Amygdala (tissue), 56 donors: Measurements from ENCODE around the gene HACE1.
A peak's percentile ranks its signal among the peaks of the same experiment; 100 is the strongest.
"Not testable (repeated sequence)": the region's sequence is repeated elsewhere in the genome, so short reads cannot be mapped to it uniquely, and the experiment has no call there.

Experiments used
- DNase-seq, 56 donors: peaks; one replicate each; lab custom pipeline; 2025; lab: John Stamatoyannopoulos, UW

The HACE1 gene, protein sequence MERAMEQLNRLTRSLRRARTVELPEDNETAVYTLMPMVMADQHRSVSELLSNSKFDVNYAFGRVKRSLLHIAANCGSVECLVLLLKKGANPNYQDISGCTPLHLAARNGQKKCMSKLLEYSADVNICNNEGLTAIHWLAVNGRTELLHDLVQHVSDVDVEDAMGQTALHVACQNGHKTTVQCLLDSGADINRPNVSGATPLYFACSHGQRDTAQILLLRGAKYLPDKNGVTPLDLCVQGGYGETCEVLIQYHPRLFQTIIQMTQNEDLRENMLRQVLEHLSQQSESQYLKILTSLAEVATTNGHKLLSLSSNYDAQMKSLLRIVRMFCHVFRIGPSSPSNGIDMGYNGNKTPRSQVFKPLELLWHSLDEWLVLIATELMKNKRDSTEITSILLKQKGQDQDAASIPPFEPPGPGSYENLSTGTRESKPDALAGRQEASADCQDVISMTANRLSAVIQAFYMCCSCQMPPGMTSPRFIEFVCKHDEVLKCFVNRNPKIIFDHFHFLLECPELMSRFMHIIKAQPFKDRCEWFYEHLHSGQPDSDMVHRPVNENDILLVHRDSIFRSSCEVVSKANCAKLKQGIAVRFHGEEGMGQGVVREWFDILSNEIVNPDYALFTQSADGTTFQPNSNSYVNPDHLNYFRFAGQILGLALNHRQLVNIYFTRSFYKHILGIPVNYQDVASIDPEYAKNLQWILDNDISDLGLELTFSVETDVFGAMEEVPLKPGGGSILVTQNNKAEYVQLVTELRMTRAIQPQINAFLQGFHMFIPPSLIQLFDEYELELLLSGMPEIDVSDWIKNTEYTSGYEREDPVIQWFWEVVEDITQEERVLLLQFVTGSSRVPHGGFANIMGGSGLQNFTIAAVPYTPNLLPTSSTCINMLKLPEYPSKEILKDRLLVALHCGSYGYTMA

DNA sequence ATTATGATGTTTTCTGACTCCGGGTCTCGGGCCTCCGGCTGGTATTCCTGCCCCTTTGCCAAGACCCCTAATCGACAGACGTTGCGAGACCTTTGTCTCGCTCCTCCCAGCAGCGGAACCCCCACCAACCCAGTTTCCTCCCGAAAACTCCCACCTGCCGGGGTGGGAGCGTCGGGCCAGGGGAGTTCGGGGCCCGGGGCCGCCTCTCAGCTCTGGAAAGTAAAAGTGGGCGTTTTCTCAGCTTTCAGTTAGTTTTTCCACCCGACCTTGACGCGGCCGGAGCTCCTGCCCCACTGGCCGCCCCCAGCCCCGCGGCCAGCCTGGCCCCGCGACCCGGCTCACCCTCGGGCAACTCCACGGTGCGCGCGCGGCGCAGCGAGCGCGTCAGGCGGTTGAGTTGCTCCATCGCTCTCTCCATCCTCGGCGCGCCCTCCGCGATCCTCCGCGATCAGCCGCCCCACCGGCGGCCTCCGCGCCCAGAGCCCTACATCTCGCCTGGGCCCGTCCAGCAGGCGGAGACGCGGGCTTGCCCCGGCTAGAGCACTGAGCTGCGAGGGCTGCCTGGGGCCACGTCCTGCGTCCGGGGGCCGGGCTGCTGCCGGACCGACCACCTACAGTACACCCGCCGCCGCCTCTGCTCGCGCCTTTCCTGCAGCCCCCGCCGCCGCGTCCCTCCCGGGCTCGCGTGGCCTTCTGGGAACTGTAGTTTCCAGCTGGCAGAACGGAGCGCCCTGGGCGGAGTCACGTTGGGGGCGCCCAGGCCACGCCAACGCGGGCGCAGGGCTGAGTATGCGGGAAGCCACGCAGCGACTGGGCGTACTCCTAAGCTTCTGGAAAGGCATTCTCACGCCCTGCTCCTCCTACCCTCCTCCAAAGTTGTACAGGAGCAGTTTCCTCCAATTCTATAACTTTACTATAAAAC is at the start of gene HACE1:
HACE1 (minus strand) TSS at position 695 of the 922 bp plus-strand sequence; CDS start at position 418, 277 bp downstream.
- DNase-seq = peak; percentile 39 to 92 (median 82)

DNA sequence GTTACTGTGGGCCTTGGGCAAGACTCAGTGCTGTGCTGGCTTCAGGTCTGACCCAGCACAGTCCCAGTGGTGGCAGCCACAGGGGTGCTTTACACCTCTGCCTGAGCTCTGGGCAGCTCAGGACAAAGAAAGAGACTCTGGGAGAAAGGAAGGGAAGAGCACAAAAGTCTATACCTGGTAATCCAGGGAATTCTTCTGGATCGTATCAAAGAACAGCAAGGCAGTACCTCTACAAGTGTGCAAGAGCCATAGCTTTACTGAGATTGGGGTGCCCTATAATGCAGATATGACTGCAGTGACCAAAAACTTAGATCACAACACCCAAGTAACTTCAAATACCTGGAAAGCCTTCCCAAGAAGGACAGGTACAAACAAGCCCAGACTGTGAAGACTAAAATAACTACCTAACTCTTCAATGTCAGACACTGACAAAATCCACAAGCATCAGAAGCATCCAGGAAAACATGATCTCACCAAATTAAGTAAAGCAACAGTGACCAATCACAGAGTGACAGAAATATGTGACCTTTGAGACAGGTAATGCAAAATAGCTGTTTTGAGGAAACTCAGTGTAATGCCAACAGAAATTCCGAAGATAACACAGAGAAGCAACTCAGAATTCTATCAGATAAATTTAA is 49.3 kb upstream of the HACE1 start:
- DNase-seq = no peak

DNA sequence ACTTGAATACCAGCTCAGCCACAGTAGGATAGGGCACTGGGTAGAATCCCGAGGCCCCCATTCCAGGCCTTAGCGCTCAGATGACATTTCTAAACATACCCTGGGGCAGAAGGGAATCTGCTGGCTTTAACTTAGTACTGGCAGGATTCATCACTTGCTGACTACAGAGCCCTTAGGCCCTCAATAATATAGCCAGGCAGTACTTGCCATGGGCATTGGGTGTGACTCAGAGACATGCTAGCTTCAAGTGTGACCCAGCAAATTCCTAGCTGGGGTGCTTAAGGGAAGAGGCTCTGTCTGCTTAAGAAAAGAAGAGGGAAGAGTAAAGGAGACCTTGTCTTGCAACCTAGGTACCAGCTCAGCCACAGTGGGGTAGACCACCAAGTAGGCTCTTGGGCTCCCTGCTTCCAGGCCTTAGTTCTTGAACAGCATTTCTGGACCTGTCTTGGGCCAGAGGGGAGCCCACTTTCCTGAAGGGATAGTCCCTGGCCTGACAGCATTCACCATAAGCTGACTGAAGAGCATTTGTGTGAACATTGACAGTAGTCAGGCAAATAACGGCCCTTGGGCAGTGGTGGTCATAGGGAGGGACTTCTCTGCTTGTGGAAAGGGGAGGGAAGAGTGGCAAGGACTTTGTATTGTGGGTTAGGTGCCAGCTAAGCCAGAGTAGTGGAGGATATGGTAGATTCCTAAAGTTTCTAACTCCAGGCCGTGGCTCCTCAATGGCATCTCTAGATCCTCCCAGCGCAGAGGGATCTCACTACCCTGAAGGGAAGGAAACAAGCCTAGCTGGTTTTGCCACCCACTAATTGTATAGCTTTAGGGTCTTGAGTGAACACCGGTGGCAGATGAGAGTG is 48.5 kb upstream of the HACE1 start:
- no peak for DNase-seq

DNA sequence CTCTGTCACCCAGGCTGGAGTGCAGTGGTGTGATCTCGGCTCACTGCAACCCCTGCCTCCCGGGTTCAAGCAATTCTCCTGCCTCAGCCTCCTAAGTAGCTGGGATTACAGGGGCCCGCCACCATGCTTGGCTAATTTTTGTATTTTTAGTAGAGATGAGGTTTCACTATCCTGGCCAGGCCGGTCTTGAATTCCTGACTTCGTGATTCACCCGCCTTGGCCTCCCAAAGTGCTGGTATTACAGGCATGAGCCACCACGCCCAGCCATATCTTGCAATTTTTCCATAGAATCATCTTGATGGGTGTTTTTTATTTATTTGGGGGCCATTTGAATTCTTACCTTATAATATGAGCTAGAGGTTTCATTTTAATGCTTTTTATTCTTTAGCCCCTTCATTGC is 39.2 kb upstream of the HACE1 start:
- DNase-seq = not testable (repeated sequence)

DNA sequence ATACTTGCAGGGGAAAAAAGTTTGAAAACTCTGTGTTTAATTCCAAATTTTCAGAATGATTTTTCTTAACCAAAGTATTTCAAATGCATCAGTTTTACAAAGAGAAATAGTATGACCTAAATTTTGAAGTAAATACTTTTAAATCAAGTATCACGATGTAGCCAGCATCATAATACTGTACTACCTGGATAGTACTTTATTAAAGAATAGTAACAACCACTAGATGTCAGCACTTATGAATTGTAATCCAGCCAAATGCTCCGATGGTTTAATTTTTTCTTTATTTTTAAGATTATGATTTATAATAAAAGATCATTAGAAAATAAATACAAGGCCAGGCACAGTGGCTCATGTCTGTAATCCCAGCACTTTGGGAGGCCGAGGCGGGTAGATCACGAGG is 37.2 kb upstream of the HACE1 start:
- DNase-seq = no peak

DNA sequence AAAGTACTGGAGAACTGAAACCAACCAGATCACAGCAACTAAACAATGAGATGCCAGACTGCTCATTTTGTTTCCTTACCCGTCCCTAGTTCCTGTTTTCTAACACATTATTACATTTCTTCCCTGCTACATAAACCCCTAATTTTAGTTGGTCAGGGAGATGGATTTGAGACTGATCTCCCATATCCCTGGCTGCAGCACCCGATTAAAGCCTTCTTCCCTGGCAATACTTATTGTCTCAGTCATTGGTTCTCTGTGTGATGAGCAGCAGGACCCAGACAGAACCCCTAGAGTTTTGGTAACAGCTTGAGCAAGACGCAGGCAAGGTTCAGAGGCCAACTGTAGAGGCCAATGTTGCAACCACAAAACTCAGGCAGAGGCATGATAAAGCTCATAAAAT is 28.3 kb upstream of the HACE1 start:
- no peak for DNase-seq

DNA sequence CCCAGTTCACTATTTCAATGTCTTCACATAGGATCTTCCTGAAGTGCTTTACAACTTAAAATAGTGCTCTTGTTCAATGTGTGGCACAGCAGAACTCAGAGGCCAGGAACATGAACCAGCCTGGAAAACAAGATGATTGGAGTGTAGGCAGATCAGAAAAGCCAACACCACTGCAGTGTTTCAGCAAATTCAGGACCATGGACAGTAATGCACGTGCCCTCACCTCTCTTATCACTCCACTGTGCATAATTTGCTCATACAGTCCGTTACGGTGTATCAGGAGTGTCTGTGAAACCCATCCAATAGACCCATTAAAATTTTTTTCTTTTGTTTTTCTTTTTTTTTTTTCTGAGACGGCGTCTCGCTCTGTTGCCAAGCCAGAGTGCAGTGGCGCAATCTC is 27.6 kb upstream of the HACE1 start:
- DNase-seq = no peak

DNA sequence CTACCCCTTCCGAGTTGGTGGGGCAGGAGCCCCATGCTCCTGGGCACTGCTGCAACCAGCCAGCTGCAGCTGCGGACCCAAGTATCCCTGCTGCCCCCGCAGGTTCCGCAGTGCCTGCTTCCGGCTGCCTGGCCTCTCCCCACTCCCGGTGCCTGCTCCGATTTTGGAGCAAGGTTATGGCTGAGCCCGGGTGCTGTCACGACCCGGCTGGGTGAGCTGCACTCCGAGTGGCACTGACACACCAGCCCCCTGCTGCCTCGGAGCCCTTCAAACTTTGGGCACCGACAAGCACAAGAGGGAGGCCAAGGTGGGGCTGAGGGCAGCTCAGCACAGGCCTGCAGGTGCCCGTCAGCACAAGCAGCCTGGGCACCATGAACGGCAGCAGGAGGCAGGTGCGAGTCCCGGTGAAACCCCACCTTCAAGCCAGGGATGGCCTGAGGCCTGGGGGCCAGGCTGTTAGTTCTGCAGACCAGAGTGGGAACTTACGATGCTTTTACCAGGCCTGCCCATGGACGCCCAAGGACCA is 25.9 kb upstream of the HACE1 start:
- DNase-seq = peak in 1 of 56 donors; percentile 5

DNA sequence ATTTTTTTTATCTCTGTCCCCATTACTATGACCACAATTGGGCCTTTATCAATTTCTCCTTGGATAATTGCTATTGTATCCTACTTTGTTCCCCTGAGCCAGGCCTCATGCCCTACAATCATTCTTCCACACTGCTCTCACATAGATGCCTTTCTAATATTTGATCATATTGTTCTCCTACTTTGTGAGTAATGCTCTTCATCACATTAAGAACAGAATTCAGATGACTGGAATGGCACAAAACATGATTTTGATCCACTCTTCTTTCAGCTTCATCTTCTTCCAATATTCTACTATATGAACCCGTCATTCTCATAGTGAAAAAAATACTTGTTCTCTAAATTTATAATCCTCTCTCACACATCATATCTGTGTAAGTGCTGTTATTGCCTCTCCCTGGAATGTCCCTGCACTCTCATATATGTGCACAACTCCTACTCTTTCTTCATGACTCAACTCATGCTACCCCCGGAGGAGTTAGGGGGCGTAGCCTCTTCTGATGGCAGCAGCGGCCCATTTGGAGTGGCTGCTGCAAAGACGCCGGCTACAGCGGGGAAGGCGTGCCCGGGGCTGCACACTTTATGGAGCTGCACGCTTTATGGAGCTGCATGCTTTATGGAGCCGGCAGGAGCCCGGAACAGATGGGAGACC is 25.3 kb upstream of the HACE1 start:
- DNase-seq = no peak

DNA sequence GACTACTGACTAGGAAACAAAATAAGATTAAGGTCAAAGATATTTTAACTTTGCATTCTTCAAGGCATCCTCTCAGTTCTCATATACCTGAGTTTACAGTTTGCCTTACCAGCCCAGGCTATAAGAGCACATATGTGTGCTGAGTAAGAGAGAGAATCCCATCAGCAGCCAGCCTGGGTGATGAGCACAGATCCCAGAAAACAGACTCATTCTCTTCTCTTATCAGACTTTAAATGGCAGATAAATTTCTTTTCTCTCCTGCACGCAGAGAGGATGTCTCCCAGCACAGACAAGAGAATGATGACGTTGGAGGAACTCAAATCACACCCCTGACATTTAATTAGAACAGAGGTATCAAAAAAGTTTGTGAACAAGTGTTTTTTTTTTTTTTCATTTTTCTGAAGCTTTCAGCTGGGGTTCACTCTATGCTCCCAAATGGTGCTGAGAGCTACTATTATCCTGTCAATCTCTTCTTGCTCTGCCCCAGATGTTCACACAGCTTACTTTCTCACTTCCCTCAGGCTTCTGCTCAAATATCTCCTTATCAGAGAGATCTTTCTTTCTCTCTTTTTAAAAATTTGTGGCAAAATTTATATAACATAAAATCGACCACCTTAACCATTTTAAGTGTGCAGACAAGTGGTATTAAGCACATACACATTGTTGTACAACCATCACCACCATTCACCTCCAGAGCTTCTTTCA is 22.4 kb upstream of the HACE1 start:
- DNase-seq = no peak

DNA sequence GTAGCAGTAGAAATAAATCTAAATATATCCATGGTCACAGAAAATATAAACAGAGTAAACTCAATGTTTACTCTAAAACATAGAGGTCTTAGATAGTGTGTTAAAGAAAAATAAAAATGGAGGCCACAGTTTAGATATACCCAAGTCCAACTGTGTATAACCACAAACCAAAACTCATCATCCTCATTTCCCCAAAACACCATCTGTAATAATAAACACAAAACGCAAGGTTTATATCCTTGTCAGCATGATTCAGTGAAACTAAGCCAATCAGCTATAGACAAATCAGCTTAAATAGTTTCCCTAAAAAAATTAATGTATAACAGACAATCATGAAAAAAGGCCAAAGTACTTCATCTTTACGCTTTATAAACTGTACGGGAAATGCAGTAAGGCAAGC is 2.7 kb upstream of the HACE1 start:
- DNase-seq = no peak

DNA sequence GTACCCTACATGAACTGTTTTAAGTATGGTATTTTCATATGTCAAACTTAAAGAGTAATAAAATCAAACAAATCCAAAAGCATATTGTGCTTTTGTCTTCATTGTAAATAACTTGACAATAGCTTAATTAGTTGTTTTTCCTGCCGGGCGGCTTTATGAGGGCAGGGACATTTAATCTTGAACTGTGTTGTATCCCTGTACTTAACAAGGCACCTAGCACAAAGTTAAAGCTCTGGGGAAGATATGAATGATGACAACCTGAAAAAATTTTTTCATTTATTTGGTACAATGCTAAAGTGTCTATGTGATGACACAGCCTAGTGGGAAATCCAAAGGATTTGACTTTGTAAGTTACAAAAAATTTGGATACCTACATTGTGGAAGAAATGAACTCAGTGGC is 502 bp upstream of the HACE1 start:
- DNase-seq = no peak

DNA sequence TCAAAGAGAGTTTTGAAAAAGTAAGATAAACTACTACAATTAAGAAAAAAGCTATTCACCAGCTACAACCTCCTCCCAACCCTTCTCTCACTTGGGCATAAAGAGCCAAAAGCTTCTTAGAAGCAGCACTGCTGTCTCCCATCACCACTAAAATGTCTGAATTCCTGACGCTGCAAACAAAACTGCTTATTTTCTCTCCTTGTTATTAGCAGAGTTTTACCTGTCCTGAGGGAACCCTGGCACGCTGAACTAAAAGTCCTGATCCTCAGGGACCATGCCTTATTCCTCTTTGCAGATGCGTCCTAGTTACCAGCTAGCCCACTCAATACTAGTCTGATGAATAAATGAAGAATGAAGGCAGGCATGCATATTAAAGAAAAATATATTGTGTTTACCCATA is 1.1 kb downstream of the HACE1 start:
- DNase-seq = no peak

DNA sequence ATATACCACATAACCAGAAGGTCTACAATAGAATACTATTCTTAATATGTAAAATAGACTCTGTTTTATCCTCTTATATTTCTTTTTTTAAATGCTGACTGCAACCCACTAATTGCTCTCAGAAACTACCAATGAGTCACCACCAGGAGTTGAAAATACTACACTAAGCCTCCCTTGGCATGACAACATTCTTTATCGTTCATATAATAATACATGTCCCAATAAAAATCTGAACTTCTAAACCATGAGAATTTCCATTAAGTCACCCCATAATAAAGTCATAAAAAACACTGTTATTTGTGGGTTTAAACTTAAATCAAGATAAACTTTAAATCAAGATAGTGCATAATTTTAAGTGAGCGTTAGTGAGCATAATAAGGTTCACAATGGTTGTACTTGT is 4.2 kb downstream of the HACE1 start:
- DNase-seq = no peak

DNA sequence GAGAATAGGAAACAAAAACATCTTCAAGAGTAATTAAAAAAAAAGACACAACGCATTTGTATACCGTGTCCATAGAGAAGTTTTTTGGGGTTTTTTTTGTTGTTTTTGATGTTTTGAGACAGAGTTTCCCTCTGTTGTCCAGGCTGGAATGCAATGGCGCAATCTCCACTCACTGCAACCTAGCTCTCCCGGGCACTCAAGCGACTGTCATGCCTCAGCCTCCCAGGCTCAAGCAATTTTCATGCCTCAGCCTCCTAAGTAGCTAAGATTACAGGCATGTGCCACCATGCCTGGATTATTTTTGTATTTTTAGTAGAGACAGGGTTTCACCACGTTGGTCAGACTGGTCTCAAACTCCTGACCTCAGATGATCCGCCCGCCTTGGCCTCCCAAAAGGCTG is 12.0 kb downstream of the HACE1 start:
- not testable (repeated sequence) for DNase-seq

DNA sequence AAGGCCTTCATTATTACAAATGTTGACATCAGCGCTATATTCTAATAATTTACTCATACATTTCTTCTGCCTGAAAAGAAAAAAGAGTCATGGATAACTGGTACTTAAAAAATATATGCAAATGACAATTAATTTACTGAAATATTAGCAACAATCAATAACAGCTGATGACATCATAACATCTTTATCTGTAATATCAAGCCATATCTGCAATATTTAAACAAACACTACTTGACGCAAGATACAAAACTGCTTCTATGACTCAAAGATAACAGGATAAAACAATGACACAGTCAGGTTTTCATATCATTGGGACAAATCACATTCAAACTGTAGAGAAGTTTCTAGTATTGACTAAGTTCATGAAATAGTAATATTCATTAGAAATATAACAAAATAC is 16.5 kb downstream of the HACE1 start:
- no peak for DNase-seq

DNA sequence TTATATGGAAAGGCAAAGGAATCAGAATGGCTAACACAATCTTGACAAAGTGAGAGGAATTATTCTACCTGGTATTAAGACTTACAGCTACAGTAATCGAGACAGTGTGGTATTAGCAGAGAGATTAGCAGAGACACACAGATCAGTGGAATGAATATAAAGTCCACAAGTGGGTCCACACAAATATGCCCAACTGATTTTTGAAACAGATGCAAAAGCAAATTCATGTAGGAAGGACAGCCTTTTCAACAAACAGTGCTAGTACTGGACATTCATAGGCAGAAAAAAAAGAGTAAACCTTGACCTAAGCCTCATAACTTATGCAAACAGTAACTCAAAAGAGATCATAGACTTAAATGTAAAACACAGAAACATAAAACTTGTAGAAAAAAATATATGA is 22.6 kb downstream of the HACE1 start:
- no peak for DNase-seq
